HCT116 (cell line): Measurements from ENCODE around the gene CASP8. TPM values are rescaled to one million over a fixed set of nuclear protein-coding genes. Genes with fewer than 3 reads are reported as not detected.

ENCODE experiments used
- ATAC-seq: fragments of 200-7000 bp; cut with Tn5 transposase; 2 replicates; pipeline ENCODE4 v1.9.1; 2020; ENCODE audit warnings: mild to moderate bottlenecking, moderate library complexity
- BruUV-seq: library from RNA; stranded (reverse); fragments of 400-500 nt; replicated peaks from 2 replicates; lab custom pipeline; 2021; lab: Mats Ljungman, UMichigan
- CTCF ChIA-PET: fragments of 300-600 bp; sonication (Branson Sonifier 250); formaldehyde crosslinking; loops from one replicate; lab custom pipeline; 2021; ENCODE audit warnings: antibody characterized with exemption; lab: Charles Lee
- POLR2A ChIA-PET: fragments of 300-600, 350-600 bp; sonication (Branson Sonifier 250); formaldehyde crosslinking; loops from one replicate; lab custom pipeline; 2021; ENCODE audit warnings: antibody characterized with exemption; lab: Charles Lee
- RAD21 ChIA-PET, 2 experiments: fragments of 300-600 bp; sonication (Branson Sonifier 250); formaldehyde crosslinking; loops; one replicate each; lab custom pipeline; 2023; ENCODE audit warnings: low total read pairs in 2 of 2; ENCODE audit not compliant: uncharacterized antibody in 2 of 2, unreplicated experiment in 2 of 2, low non-redundant PET in 1 of 2; lab: Charles Lee
- DNase-seq: peaks from one replicate; pipeline ENCODE4 v3.0.0-alpha.2; 2010; ENCODE audit warnings: low read depth, low spot score
- H2AFZ ChIP-seq: fragments of 200-600 bp; shearing (Covaris generic), sonication (generic); 2 replicates; pipeline ENCODE4 v1.6.1; 2017; ENCODE audit warnings: low read depth, mixed run types, mixed read lengths, antibody characterized with exemption, low read length; ENCODE audit not compliant: poor library complexity, severe bottlenecking
- H3K27ac ChIP-seq: 2 replicates; pipeline ENCODE4 v1.5.1; 2012; ENCODE audit warnings: low read depth, low read length
- H3K27me3 ChIP-seq: fragments of 200-600 bp; sonication (generic); 2 replicates; pipeline ENCODE4 v1.6.1; 2016; ENCODE audit warnings: mixed run types, low read length, mixed read lengths; ENCODE audit not compliant: insufficient read depth
- H3K36me3 ChIP-seq, 2 experiments: fragments of 200-500 bp in 1 of 2; fragments of 200-600 bp in 1 of 2; sonication (Bioruptor generic) in 1 of 2; sonication (generic) in 1 of 2; 2 replicates each; pipeline versions ENCODE4 v1.5.1 to v1.6.1; 2014 to 2016; ENCODE audit warnings: low read length in 2 of 2, inconsistent platforms in 1 of 2, mixed read lengths in 1 of 2, mixed run types in 1 of 2; ENCODE audit not compliant: insufficient read depth in 2 of 2, control insufficient read depth in 1 of 2
- H3K4me1 ChIP-seq, 2 experiments: fragments of 200-600 bp in 1 of 2; sonication (generic) in 1 of 2; 2 replicates each; pipeline versions ENCODE4 v1.5.1 to v1.6.1; 2012 to 2017; ENCODE audit warnings: low read length in 2 of 2, inconsistent platforms in 1 of 2, mild to moderate bottlenecking in 1 of 2, mixed read lengths in 1 of 2, mixed run types in 1 of 2, moderate library complexity in 1 of 2; ENCODE audit not compliant: insufficient read depth in 2 of 2, control insufficient read depth in 1 of 2
- H3K4me2 ChIP-seq: fragments of 200-600 bp; sonication (generic); 2 replicates; pipeline ENCODE4 v1.6.1; 2017; ENCODE audit warnings: mixed run types, low read length, mixed read lengths
- H3K4me3 ChIP-seq, 2 experiments: fragments of 200-600 bp in 1 of 2; sonication (generic) in 1 of 2; replicated peaks in 1 of 2; 2 replicates each; pipeline ENCODE4 v1.5.1; 2011 to 2016; ENCODE audit warnings: low read length in 2 of 2, control low read depth in 1 of 2, low read depth in 1 of 2, mild to moderate bottlenecking in 1 of 2, mixed read lengths in 1 of 2, mixed run types in 1 of 2
- H3K79me2 ChIP-seq: fragments of 200-600 bp; sonication (generic); 2 replicates; pipeline ENCODE4 v1.6.1; 2017; ENCODE audit warnings: mild to moderate bottlenecking, mixed run types, low read length, moderate library complexity, mixed read lengths; ENCODE audit not compliant: insufficient read depth
- H3K9ac ChIP-seq: fragments of 200-600 bp; sonication (generic); 2 replicates; pipeline ENCODE4 v1.6.1; 2016; ENCODE audit warnings: low read length, mixed read lengths
- H3K9me2 ChIP-seq: fragments of 200-600 bp; sonication (generic), shearing (Covaris generic); 2 replicates; pipeline ENCODE4 v1.6.1; 2017; ENCODE audit warnings: mixed run types, mild to moderate bottlenecking, moderate library complexity; ENCODE audit not compliant: insufficient read depth
- H3K9me3 ChIP-seq, 2 experiments: fragments of 200-500 bp in 1 of 2; fragments of 200-600 bp in 1 of 2; sonication (Bioruptor generic) in 1 of 2; sonication (generic) in 1 of 2; 2 replicates each; pipeline ENCODE4 v1.6.1; 2014 to 2017; ENCODE audit warnings: low read length in 2 of 2, mixed read lengths in 2 of 2, inconsistent platforms in 1 of 2, low read depth in 1 of 2, mild to moderate bottlenecking in 1 of 2, mixed run types in 1 of 2, moderate library complexity in 1 of 2; ENCODE audit not compliant: control insufficient read depth in 1 of 2, insufficient read depth in 1 of 2
- H4K20me1 ChIP-seq: fragments of 200-600 bp; sonication (generic), shearing (Covaris generic); 2 replicates; pipeline ENCODE4 v1.6.1; 2017; ENCODE audit warnings: mixed run types, mild to moderate bottlenecking, moderate library complexity; ENCODE audit not compliant: insufficient read depth
- ATF3 ChIP-seq: IDR thresholded peaks from 2 replicates; pipeline ENCODE4 v1.6.1; 2012
- CBX3 ChIP-seq: IDR thresholded peaks from 2 replicates; pipeline ENCODE4 v1.6.1; 2012; ENCODE audit warnings: low read depth
- CEBPB ChIP-seq: IDR thresholded peaks from 2 replicates; pipeline ENCODE4 v1.6.1; 2012; ENCODE audit warnings: low read depth
- EGR1 ChIP-seq: IDR thresholded peaks from 2 replicates; pipeline ENCODE4 v1.6.1; 2012; ENCODE audit warnings: low read depth
- ELF1 ChIP-seq: IDR thresholded peaks from 2 replicates; pipeline ENCODE4 v1.6.1; 2012; ENCODE audit warnings: low read depth, borderline replicate concordance
- EZH2 ChIP-seq: fragments of 200-600 bp; sonication (generic); IDR thresholded peaks from 2 replicates; pipeline ENCODE4 v1.6.1; 2017; ENCODE audit warnings: antibody characterized with exemption, mixed run types
- FOSL1 ChIP-seq: IDR thresholded peaks from 2 replicates; pipeline ENCODE4 v1.6.1; 2012; ENCODE audit warnings: low read depth
- POLR2A ChIP-seq: IDR thresholded peaks from 2 replicates; pipeline ENCODE4 v1.7.0; 2011; ENCODE audit warnings: borderline replicate concordance; ENCODE audit not compliant: insufficient read depth, insufficient read length; ENCODE audit errors: extremely low read depth
- POLR2AphosphoS5 ChIP-seq: IDR thresholded peaks from 2 replicates; pipeline ENCODE4 v1.6.1; 2011; ENCODE audit warnings: mild to moderate bottlenecking, low read depth, low read length, moderate library complexity
- RAD21 ChIP-seq: IDR thresholded peaks from 2 replicates; pipeline ENCODE4 v1.6.1; 2012; ENCODE audit warnings: low read depth, mild to moderate bottlenecking
- SIN3A ChIP-seq: IDR thresholded peaks from 2 replicates; pipeline ENCODE4 v1.6.1; 2012; ENCODE audit warnings: low read depth
- SP1 ChIP-seq: IDR thresholded peaks from 2 replicates; pipeline ENCODE4 v1.6.1; 2012; ENCODE audit warnings: low read depth
- SRF ChIP-seq: IDR thresholded peaks from 2 replicates; pipeline ENCODE4 v1.6.1; 2012; ENCODE audit warnings: low read depth
- TCF7L2 ChIP-seq: IDR thresholded peaks from 2 replicates; pipeline ENCODE4 v1.7.0; 2011; ENCODE audit warnings: borderline replicate concordance, inconsistent platforms; ENCODE audit not compliant: insufficient read depth, insufficient read length; ENCODE audit errors: extremely low read depth
- YY1 ChIP-seq: IDR thresholded peaks from 2 replicates; pipeline ENCODE4 v1.6.1; 2011; ENCODE audit warnings: low read length, low read depth, moderate library complexity, mild to moderate bottlenecking; ENCODE audit not compliant: insufficient replicate concordance; ENCODE audit errors: extremely low read depth
- ZFX ChIP-seq: fragments of 450-650 bp; IDR thresholded peaks from 2 replicates; pipeline ENCODE4 v1.6.1; 2017
- intact Hi-C: fragments of 100-400 bp; cut with micrococcal nuclease; formaldehyde crosslinking; loops from 2 replicates; pipeline ENCODE4 v1.10.0; 2022
- total RNA-seq: library from RNA; stranded (reverse); gene quantifications from one replicate; pipeline ENCODE4 v1.2.1, GENCODE V29; 2021; ENCODE audit not compliant: unreplicated experiment
- TF ChIP-seq, protein P1 (sequence below), 3 experiments: fragments of 200-600 bp in 1 of 3; sonication (generic) in 1 of 3; IDR thresholded peaks in 2 of 3; conservative IDR thresholded peaks in 1 of 3; 2 replicates each; pipeline ENCODE4 v1.5.1; 2012 to 2017; ENCODE audit warnings: low read depth in 2 of 3, low read length in 2 of 3, antibody characterized with exemption in 1 of 3, borderline replicate concordance in 1 of 3, control low read depth in 1 of 3, mild to moderate bottlenecking in 1 of 3, mixed read lengths in 1 of 3, mixed run types in 1 of 3, moderate library complexity in 1 of 3; ENCODE audit not compliant: insufficient read depth in 1 of 3
- TF ChIP-seq, protein P2 (sequence below): IDR thresholded peaks from 2 replicates; pipeline ENCODE4 v1.6.1; 2012
- TF ChIP-seq, protein P3 (sequence below): IDR thresholded peaks from 2 replicates; pipeline ENCODE4 v1.6.1; 2012; ENCODE audit warnings: low read depth
- TF ChIP-seq, protein P4 (sequence below): IDR thresholded peaks from 2 replicates; pipeline ENCODE4 v1.6.1; 2011; ENCODE audit warnings: mild to moderate bottlenecking, low read length, moderate library complexity; ENCODE audit not compliant: insufficient replicate concordance; ENCODE audit errors: extremely low read depth

The CASP8 gene
- total RNA-seq, 1 experiment from 2014 or later: 29.6 TPM

DNA sequence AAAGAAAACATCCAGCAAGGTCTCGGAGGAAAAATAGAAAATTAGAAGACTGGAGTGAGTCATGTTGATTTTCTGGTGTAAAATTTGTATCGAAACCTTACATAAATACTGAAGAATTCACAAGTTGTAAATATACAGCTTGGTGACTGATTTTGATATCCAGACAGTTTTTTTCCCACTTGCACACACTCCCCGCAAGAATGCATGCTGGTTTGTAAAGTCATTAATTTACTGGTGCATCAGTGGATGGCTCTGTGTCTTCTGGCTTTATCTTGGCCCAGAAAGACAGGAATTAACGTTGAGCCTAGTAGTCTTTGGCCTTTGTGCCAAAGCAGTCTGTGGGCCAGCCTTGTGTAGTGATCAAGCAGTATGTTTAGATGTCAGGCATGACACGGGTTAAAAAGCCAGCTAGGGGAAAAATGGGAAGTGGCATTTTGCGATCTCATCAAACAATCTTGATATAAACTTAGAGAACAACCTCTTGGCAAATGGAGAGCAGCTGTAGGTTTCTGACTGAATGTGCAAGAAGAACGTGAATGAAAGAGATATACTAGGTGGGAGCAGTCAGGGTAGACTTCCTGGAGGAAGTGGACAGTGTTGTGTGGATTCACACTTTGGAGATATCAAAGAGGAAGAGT lies 22.7 kb upstream of the CASP8 start:
- intact Hi-C loops: loop anchor here (2.0 to 10.0 kb wide), 2 partner anchors 217 to 443 kb away; partner anchors contain the start of genes STRADB and TRAK2
- Histone ChIP-seq H3K4me1 (peaks cover 10% of the 10 kb centered on the region in 2 experiments), H3K36me3 (peaks cover 16 to 34% of the 10 kb centered on the region in 2 experiments), H3K4me3 (no peak overlapping the region), H3K27ac (no peak overlapping the region), H3K27me3 (no peaks in the 10 kb centered on the region), H3K9me2 (no peaks in the 10 kb centered on the region), H3K9ac (no peak overlapping the region), H3K4me2 (no peak overlapping the region), H2AFZ (no peak overlapping the region), H3K9me3 (0 out of 4 replicates have a peak, but pooled peaks cover 0 to 7% of the 10 kb centered on the region in 2 experiments), H3K79me2 (peaks cover 38% of the 10 kb centered on the region), H4K20me1 (no peaks in the 10 kb centered on the region)
- RAD21 ChIA-PET: no interaction called here
- ATAC-seq (no peak), DNase-seq (no peak)
- POLR2A ChIA-PET: no interaction called here
- no TSS peak for BruUV-seq
- TF ChIP-seq EZH2 (no peak), SRF (no peak), TCF7L2 (no peak), RAD21 (no peak), ATF3 (no peak), ELF1 (no peak), SIN3A (no peak), CBX3 (no peak), FOSL1 (no peak), ZFX (no peak), SP1 (no peak), POLR2A (no peak), EGR1 (no peak), POLR2AphosphoS5 (no peak), YY1 (no peak), CEBPB (no peak)
- TF ChIP-seq, protein P1, sequence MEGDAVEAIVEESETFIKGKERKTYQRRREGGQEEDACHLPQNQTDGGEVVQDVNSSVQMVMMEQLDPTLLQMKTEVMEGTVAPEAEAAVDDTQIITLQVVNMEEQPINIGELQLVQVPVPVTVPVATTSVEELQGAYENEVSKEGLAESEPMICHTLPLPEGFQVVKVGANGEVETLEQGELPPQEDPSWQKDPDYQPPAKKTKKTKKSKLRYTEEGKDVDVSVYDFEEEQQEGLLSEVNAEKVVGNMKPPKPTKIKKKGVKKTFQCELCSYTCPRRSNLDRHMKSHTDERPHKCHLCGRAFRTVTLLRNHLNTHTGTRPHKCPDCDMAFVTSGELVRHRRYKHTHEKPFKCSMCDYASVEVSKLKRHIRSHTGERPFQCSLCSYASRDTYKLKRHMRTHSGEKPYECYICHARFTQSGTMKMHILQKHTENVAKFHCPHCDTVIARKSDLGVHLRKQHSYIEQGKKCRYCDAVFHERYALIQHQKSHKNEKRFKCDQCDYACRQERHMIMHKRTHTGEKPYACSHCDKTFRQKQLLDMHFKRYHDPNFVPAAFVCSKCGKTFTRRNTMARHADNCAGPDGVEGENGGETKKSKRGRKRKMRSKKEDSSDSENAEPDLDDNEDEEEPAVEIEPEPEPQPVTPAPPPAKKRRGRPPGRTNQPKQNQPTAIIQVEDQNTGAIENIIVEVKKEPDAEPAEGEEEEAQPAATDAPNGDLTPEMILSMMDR (IDR thresholded peaks at IDR 0.05 in 2 of 3, conservative IDR thresholded peaks at IDR 0.05 in 1 of 3; ENCODE audit: borderline replicate concordance in 1 of 3, insufficient read depth in 1 of 3, low read depth in 2 of 3, low read length in 2 of 3): no peak
- TF ChIP-seq, protein P2, sequence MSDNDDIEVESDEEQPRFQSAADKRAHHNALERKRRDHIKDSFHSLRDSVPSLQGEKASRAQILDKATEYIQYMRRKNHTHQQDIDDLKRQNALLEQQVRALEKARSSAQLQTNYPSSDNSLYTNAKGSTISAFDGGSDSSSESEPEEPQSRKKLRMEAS: no peak
- TF ChIP-seq, protein P3, sequence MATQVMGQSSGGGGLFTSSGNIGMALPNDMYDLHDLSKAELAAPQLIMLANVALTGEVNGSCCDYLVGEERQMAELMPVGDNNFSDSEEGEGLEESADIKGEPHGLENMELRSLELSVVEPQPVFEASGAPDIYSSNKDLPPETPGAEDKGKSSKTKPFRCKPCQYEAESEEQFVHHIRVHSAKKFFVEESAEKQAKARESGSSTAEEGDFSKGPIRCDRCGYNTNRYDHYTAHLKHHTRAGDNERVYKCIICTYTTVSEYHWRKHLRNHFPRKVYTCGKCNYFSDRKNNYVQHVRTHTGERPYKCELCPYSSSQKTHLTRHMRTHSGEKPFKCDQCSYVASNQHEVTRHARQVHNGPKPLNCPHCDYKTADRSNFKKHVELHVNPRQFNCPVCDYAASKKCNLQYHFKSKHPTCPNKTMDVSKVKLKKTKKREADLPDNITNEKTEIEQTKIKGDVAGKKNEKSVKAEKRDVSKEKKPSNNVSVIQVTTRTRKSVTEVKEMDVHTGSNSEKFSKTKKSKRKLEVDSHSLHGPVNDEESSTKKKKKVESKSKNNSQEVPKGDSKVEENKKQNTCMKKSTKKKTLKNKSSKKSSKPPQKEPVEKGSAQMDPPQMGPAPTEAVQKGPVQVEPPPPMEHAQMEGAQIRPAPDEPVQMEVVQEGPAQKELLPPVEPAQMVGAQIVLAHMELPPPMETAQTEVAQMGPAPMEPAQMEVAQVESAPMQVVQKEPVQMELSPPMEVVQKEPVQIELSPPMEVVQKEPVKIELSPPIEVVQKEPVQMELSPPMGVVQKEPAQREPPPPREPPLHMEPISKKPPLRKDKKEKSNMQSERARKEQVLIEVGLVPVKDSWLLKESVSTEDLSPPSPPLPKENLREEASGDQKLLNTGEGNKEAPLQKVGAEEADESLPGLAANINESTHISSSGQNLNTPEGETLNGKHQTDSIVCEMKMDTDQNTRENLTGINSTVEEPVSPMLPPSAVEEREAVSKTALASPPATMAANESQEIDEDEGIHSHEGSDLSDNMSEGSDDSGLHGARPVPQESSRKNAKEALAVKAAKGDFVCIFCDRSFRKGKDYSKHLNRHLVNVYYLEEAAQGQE: no peak
- TF ChIP-seq, protein P4, sequence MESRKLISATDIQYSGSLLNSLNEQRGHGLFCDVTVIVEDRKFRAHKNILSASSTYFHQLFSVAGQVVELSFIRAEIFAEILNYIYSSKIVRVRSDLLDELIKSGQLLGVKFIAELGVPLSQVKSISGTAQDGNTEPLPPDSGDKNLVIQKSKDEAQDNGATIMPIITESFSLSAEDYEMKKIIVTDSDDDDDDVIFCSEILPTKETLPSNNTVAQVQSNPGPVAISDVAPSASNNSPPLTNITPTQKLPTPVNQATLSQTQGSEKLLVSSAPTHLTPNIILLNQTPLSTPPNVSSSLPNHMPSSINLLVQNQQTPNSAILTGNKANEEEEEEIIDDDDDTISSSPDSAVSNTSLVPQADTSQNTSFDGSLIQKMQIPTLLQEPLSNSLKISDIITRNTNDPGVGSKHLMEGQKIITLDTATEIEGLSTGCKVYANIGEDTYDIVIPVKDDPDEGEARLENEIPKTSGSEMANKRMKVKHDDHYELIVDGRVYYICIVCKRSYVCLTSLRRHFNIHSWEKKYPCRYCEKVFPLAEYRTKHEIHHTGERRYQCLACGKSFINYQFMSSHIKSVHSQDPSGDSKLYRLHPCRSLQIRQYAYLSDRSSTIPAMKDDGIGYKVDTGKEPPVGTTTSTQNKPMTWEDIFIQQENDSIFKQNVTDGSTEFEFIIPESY: no peak
- CTCF ChIA-PET: no interaction called here
